ENCODE results near the gene GBP2. TPM values are rescaled to one million over a fixed set of nuclear protein-coding genes. Genes with fewer than 3 reads are reported as not detected.

Gene GBP2, protein sequence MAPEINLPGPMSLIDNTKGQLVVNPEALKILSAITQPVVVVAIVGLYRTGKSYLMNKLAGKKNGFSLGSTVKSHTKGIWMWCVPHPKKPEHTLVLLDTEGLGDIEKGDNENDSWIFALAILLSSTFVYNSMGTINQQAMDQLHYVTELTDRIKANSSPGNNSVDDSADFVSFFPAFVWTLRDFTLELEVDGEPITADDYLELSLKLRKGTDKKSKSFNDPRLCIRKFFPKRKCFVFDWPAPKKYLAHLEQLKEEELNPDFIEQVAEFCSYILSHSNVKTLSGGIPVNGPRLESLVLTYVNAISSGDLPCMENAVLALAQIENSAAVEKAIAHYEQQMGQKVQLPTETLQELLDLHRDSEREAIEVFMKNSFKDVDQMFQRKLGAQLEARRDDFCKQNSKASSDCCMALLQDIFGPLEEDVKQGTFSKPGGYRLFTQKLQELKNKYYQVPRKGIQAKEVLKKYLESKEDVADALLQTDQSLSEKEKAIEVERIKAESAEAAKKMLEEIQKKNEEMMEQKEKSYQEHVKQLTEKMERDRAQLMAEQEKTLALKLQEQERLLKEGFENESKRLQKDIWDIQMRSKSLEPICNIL
- total RNA-seq: 131 and 132 TPM in 2 replicates

DNA sequence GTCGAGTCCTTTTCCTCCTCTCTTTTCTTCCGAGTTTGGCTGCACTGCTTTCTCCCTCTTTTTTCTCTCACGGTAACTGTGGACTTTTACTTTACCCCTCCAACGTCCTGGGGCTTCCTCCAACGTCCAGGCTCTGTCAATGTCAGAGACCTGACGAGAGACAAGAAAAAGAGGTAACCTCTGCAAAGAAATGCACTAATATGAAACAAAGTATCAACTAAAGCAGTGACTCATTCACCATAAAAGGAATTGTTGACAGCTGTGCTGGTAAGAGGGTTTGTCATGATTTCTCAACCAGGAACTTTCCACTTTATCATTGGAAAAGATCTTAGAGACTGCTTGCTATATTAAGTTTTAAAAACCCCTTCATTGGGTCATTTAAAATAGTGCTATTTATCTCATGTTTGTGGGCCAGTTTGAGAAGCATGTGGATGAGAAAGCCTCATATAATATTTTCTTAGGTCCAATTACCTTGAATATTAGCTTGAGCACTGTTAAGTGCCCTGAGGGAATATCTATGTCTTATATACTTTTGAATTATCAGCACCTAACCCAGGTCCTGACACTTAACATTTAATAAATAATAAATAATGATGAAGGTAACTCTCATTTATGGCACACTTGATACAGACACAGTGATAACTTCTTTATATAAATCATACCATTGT lies at the start of gene GBP2:
Gene GBP2 (minus strand): TSS at position 202 of the 668 bp plus-strand sequence. CDS start 4,148 bp downstream, outside the sequence.
- intact Hi-C loops (cut with micrococcal nuclease): loop anchor here (1.0 to 2.0 kb wide), 3 partner anchors 73 to 485 kb away; no protein-coding TSS in a partner anchor

DNA sequence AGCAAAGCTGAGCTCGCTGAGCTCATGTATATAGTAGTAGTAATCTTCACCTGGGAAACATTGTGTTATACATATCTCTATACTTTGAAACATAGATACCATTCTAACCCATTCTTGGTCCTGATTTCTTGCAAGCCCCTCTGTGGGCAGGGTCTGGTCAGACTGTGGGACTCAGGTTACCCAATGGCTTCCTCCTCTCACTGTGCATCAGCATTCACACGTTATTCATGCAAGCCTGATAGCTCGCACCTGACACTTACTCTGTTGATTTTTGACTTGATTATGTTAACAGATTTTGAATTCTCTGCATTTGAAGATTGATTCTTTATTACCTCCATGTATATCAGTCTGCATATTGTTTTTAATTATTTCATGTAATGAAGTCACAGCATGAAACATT lies 48.6 kb upstream of the GBP2 start:
- intact Hi-C loops (cut with micrococcal nuclease): no loop called here

DNA sequence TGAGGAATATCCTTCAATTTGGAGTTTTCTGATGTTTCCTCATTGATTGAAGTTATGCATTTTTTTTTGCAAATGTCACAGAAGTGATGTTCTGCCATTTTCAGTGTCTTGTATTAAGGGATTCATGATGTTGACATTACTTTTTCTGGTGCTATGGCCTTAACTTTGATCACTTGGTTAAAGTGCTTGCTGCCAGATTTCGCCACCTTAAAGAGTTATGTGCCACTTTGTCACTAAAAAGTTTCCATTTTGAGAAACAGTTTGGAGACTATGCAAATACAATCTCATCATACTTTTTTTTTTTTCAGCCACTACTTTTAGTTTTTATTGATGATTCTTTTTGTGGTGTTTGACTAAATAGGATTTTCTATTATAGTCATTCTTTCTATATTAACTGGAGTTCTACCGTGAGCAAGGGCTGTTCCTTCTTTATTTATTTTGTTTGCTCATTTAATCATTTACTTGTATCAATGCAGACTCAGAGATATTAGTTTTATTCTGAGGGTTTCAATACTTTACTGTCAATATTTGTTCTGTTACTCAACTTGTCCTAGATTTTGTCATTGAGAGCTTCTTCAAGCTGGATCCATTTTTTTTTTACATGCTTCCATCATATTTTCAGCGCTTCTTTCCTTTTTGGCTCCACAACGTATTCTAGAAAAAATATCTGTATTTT lies 46.7 kb upstream of the GBP2 start:
- intact Hi-C loops (cut with micrococcal nuclease): no loop called here

DNA sequence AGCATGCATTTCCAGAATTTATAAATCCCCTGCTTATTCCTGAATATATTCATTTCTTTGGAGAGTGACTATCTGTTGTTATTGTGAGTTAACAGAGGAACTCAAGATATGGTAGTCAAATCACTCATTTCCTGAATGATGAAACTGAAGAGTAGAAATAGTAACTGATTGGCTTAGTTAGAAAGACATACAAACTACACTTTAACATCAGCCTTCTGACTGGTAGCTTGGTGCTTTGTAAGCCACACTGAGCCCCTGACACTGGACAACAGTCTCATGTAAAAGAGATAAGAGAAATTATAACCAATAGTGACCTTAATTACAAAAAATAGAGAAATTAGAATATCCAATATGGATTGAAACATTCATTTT lies 45.1 kb upstream of the GBP2 start:
- intact Hi-C loops (cut with micrococcal nuclease): no loop called here

DNA sequence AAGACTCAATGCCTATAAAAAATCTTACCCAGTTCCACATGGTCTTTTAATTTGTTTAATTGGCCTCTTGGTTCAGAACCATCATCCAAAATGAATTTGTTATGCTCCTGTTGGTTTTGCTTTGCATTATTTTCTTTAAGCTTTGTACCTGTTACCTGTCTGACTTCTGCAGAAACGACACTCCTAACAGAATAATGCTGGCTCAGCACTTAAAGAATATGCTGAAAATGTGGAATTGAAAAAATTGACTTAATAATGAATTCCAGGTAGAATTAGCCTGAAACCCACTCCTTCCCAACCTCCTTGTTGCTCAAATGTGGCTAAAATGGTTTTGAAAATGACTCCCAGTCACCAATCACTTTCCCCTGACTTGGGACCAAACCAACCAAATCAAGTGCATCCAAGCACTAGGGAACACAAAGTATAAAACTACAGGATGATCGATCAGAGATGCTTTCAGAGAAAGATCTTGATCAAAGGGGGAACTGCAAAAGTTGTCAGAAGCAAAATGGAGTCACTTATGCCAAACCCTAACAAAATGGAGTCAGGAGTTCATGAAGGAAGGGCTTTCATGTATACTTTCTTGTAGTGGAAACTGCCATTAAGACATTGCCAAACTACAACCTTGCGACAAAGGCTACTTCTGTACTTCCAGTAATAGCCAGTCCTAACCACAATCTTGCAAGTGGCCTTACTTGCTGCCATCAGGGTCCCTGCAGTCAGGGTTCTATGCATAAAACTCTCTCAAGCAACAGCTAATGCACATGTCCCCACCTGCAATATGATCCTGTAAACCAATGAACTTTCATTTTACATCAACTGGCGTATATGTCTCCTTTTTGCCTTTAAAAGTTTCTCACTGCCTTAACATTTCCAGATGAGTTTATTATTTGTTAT lies 44.5 kb upstream of the GBP2 start:
- intact Hi-C loops (cut with micrococcal nuclease): no loop called here

DNA sequence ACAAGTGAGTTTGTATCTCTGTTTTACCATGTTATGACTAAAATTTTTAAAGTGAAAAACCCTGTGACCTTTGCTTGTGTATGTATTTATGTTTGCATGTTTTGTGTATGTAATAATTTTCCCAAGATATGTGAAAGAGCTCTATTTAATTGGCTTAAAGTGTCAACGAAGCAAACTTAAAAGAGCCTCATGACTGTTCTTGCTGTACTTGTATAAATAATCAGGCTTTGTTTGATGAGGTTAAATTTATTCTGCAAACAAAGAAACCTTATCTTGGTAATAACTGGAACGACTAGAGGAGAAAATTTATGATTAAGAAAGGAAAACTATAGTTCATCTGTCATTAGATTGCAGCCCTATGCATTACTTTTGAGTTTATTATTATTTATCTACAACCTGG lies 43.3 kb upstream of the GBP2 start:
- intact Hi-C loops (cut with micrococcal nuclease): no loop called here

DNA sequence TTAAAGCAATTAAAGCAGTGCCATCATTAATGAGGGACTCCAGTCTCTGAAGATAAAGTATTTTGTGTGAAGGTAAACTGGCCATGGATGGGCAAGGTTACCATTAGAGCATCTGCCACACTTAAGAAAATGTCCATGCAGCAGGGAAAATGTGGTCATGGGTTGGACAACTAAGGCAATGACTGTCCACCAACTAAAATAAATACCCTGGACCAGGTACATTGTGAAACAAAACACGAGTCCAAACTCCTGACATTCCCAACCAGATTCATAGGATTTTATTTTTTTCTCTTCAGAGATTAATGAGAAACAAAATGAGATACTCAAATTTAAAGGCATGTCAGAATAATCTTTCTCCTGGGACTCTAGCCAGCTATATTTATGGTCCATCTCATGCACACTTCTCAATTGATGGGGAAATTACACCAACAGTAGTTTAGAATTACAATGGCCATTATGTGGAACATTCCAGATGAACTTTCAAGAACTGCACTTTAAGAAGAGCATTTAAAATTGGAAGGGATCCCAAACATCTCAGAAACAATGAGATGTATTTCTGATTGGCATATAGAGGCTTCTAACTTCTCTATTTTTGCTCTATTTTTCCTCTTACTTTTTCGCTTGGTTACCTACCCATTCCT lies 41.8 kb upstream of the GBP2 start:
- intact Hi-C loops (cut with micrococcal nuclease): no loop called here

DNA sequence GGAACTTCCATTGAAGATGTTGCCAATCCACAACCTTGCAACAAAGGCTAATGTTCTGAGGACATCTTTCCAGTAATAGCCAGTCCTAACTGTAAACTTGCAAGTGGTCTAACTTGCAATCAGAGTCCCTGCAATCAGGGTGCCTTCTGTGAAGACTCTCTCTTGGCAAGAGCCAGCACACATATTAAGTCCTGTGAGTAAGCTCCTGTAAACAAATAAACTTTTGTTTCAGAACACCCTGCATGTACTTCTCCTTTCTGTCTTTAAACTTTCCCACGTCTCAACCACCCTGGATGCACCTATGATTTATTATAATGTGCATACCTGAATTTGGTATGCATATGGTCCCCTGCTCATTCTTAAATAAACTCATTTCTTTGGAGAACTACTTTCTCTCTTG lies 40.8 kb upstream of the GBP2 start:
- intact Hi-C loops (cut with micrococcal nuclease): no loop called here

DNA sequence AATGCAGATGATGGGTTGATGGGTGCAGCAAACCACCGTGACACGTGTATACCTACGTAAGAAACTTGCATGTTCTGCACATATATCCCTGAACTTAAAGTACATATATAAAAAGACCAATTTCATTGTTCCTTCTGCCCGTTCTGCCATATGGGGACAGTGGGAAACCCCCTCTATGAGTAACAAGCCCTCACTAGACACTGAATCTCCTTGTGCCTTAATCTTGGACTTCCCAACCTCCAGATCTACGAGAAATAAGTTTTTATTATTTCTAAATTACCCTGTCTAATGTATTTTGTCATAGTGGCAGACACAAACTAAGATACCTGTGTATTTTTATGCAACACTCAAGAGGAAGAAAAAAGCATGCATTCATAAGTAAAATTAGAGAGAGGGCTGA lies 39.9 kb upstream of the GBP2 start:
- intact Hi-C loops (cut with micrococcal nuclease): no loop called here

DNA sequence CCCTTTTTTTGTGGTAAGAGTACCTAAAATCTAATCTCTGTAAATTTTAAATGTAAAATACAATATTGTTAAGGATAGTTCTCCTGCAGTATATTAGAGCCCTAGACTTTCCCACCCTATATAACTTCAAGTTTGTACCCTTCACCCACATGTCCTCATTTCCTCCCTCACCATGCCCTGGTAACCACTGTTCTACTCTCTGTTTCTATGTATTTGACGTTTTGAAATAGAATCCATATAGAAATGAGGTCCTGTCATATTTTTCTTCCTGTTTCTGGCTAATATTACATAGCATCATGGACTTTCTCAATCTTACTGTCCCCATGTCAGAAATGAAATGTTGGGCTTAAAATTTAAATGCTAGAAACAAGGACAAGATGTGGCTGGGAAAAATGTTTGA lies 25.1 kb upstream of the GBP2 start:
- intact Hi-C loops (cut with micrococcal nuclease): no loop called here

DNA sequence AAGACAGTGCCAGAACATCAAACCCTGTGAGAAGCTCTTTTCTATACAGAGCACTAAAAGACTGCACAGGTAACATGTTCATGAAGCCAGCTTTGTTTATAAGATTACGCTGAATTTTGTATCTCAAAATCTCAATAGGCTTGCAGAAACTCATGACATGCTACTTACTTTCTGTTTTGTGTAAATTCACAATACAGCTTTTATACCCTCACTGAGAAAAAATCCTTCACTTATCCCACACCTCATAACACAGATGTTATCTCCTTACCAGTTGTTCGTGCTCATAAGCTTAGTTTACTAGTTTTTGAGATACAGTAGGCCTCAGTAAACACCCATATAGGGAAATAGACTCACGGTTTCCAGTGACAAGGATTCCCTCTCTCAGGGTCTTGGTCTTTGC lies 24.1 kb upstream of the GBP2 start:
- intact Hi-C loops (cut with micrococcal nuclease): no loop called here

DNA sequence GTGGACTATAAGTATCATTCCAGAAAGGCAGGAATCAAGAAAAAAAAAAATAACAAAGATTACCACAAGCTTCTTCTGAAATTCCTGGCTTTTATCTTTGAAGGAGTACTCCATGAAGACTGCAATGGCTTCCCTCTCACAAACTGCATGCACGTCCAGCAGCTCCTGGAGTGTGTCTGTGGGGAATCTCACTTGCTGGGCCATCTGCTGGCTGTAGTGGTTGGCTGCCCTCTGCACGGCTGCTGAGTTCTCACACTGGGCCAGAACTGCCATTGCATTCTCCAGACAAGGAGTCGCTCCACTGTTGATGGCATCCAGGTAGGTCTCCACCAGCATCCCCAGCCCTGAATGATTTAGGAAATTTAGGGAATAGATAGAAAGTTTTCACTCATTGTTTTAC lies 23.3 kb upstream of the GBP2 start:
- intact Hi-C loops (cut with micrococcal nuclease): no loop called here

DNA sequence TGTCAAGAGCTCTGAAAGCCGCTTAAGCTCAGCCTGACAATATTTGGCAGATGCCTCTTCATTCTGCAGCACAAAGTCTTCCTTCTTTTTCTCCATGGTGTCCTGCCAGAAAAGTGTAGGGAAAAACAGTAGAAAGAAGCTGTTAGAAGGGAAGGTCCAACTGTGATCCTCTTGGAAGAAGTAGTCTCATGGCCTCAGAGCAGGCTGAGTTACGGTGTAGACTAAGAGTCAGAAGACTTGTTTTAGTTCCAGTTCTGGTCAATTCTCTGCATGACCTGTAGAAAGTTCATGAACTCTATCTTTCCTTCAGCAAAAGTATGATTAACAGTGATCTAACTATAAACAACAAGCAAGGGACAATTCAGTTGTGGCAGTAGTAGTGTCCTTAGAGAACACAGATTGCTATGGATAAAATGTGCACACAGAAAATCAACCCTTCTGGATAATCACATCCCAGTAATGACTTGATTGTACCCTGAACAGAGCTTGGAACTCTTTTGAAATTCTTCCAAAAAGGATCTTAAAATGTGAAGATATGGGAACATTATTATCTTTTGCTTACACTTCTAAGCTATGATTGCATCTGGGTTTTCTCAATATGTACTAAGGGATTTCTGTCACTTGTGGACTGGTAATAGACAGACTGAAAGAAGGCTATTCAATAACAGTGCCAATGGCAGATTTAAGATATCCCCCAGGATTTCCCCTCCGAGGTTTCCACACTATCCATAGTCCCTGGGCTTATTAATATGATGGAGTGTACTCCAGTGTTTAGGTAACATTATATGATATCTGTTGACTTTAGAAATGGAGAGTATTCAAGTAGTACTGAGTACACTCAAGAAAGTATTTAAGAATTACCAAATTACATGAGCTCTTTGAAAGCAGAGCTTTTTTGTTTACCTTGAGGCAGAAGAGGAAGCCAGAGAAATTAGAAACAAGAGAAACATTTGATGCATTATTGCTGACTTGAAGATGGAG lies 22.1 kb upstream of the GBP2 start:
- intact Hi-C loops (cut with micrococcal nuclease): no loop called here

DNA sequence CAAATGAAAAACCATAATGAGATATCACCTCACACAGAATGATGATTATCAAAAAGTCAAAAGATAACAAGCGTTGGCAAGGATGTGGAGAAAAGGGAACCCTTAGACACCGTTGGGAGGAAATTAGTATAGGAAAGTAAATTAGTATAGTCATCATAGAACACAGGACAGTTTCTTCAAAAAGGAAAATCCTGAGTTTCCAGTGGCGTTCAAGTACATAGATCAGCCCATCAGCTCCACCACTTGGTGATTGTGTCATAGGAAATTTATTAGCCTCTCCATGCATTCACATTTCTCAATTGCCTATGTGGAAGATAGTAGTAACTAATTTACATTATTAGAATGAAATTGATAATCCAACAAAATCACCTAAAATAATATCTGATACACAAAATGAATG lies 20.8 kb upstream of the GBP2 start:
- intact Hi-C loops (cut with micrococcal nuclease): no loop called here

DNA sequence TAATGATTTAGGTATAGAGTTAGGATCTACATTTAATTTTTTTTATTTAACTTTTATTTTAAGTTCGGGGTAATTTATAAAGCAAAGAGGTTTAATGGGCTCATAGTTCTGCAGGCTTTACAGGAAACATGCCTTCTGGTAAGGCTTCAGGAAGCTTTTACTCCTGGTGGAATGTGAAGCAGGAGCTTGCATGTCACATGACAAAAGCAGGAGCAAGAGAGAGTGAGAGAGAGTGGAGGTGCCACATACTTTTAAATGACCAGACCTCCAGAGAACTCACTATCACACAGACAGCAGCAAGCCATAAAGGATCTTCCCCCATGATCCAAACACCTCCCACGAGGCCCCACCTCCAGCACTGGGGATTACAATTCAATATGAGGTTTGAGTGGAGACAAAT lies 17.6 kb upstream of the GBP2 start:
- intact Hi-C loops (cut with micrococcal nuclease): no loop called here

DNA sequence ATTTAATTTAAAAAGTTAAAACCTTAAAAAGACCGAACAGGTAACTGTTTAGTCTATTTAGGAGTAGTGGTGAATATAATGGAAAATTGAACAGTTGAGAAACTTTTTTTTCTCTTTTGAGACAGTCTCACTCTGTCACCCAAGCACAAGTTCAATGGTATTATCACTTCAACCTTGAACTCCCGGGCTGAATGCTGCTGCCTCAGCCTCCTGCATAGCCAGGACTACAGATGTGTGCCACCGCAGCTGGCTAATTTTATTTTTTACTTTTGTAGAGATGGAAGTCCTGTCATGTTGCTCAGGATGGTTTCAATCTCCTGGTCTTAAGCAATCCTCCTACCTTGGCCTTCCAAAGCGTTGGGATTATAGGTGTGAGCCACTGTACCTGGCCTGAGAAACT lies 16.2 kb upstream of the GBP2 start:
- intact Hi-C loops (cut with micrococcal nuclease): no loop called here

DNA sequence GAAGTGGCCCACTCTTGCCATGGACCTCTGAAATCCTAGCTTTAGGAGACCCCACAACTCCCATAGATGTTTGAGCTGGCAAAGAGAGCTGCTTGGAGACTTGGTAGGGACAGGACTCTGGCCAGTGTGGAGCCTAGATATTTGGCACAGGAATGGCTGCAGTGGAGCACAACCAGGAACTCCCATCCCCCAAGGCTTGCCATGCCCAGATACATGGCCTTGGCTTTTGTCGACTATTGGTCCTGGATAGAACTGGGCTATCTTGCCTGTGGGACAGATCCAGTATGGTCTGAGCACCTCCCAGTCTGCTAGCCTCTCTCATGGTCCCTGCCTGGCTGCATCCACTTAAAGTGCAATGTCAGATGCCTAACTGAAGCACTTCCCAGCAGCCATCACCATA lies 7.8 kb upstream of the GBP2 start:
- intact Hi-C loops (cut with micrococcal nuclease): no loop called here

DNA sequence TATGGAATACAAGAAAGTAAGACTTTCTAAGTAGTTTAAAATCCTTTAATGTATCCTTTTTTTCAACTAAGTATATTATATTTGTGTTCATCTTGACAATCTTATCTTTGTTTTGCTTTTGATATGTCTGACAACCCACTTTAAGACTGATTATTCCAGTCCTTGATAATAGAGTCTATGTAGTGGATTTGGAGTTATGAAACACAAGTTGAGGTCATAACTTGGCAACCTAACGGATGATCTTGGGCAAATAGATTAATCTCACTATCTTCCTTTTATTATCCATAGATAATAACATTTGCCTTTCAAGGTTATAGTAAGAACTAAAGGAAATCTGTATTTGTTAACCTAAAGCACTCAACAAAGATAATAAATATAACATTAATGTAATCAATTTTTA lies 4.8 kb upstream of the GBP2 start:
- intact Hi-C loops (cut with micrococcal nuclease): no loop called here

DNA sequence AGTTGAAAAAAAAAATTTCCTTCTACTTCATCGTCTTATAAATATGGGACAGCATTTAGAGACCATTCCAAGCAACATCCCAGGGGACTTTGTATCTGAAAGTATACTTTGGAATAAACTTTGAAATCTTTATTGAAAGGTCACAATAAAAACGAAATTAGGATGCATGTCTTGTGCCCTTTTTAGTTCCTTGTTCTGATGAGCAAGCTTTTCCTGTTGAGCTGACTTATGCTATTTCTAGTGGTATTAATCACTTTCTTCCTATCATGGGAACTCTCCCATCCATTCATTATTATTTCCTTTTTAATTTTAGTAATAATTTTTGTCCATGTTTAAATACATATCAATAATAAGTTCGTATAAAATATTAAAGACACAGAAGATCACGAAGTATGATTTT lies 4.0 kb upstream of the GBP2 start:
- intact Hi-C loops (cut with micrococcal nuclease): no loop called here

Data from T-helper 2 cell treated with Interferon-gamma antibody and Interleukin-4, amounts not matched to agents 100 ng/mL and 5 ng/mL, for 36 hours (primary cell).